Iris pigment epithelial cell (primary cell): ENCODE measurements around the gene KIF1B.
A peak's percentile ranks its signal among the peaks of the same experiment; 100 is the strongest.
"Not testable (repeated sequence)": the region's sequence is repeated elsewhere in the genome, so short reads cannot be mapped to it uniquely, and the experiment has no call there.

ENCODE experiments used
- DNase-seq: peaks from one replicate; pipeline ENCODE4 v3.0.0-alpha.2; 2011; ENCODE audit warnings: low read depth

The KIF1B gene

GRCh38 chr1:10426535-10426848 is 216.1 kb downstream of the KIF1B start:
- DNase-seq = not testable (repeated sequence)

GRCh38 chr1:10428984-10429383 is 218.6 kb downstream of the KIF1B start:
- DNase-seq = no peak

GRCh38 chr1:10429868-10430215 is 219.5 kb downstream of the KIF1B start:
- peak; percentile 9 for DNase-seq

GRCh38 chr1:10430216-10431069 is 220.1 kb downstream of the KIF1B start, which contains the start of gene CENPS:
Gene CENPS, plus strand, starts transcription at chr1:10430433. Its CDS starts 85 bp downstream, at chr1:10430518.
- DNase-seq = peak; percentile 82
